OCI-M1 (cell line): ENCODE measurements around the gene IFT52.
A peak's percentile ranks its signal among the peaks of the same experiment; 100 is the strongest.
"Not testable (repeated sequence)": the region's sequence is repeated elsewhere in the genome, so short reads cannot be mapped to it uniquely, and the experiment has no call there.

Experiments
- DNase-seq: peaks from one replicate; lab custom pipeline; 2025; lab: John Stamatoyannopoulos, UW

Gene IFT52

DNA sequence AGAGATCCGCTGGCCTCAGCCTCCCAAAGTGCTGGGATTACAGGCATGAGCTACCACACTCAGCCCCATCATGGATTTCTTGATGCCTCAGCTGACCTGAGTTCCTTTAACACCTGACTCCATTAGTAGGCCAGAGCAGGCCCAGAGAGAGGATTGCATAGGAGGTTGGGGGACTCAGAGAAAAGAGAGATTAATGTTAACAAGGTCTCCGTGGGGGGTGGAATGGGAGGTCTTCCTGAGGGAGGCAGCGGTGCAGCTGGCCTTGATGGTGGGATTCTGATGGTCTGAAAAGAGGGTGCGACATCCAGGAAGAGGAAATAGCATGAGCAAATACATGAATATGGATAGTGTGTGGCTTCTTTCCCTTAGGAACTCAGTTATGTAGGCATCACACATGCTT, 22.0 kb upstream of the IFT52 start:
- no peak for DNase-seq

DNA sequence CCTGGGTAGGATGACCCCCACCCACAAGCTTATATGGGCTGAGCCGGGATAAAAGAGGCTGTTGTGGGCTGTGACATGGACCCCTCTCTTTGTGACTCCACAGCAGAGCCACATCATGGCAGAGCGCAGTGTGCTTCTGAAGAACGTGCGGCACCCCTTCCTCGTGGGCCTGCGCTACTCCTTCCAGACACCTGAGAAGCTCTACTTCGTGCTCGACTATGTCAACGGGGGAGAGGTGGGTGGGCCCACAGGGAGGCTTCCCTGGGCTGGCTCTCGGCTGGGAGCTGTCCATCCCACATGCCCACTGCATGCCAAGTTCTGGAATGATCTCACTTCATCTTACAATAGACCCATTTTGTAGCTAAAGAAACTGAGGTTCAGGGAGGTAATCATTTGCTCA, 21.5 kb upstream of the IFT52 start:
- no peak for DNase-seq

DNA sequence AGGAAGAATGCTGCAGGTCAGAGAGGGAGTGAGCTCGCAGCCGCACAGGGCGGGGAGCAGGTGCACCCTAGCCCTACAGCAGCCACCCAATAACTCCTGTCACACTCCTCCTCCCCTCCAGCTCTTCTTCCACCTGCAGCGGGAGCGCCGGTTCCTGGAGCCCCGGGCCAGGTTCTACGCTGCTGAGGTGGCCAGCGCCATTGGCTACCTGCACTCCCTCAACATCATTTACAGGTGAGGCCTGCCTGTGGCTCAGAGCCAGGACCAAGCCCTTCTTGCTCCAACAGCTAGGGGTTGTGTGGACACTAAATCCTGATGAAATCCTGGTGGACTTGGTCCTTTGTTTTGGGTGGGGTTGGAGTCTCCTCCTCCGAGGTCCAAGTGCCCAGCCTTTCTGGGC, 20.2 kb upstream of the IFT52 start:
- no peak for DNase-seq

DNA sequence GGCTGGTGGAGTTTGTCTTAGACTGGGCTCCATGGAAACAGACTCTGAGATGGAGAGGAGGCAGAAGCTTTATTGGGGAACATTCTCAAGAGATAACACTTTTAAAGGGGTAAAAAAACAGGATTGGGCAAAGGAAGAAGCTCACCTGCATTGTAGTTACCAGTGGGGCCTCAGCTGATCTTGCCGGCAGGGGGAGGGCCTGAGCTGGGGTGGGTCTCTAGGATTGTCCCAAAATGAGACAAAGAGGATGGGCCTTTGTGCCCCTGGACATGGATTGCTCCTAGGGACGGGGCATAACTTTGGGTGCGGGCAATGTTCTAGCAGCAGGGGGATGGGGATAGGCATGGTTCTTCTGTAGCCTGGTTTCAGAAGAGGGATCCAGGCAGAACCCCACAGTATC, 19.4 kb upstream of the IFT52 start:
- no peak for DNase-seq

DNA sequence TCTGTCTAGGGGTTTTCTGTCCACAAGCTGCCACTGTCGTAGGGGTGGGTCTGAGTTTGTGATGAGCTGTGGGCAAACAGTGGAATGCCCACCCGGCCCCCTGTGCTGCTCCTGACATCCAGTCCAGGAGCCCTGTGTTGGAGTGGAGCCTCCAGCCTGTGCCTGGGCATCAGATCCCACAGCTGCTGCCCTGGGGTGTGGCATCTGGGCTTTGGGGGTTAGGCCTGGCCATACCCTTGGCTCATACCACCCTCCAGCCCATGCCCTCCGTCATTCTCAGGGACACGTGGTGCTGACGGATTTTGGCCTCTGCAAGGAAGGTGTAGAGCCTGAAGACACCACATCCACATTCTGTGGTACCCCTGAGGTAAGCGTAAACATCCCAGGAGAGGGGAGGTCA, 19.0 kb upstream of the IFT52 start:
- DNase-seq: no peak

DNA sequence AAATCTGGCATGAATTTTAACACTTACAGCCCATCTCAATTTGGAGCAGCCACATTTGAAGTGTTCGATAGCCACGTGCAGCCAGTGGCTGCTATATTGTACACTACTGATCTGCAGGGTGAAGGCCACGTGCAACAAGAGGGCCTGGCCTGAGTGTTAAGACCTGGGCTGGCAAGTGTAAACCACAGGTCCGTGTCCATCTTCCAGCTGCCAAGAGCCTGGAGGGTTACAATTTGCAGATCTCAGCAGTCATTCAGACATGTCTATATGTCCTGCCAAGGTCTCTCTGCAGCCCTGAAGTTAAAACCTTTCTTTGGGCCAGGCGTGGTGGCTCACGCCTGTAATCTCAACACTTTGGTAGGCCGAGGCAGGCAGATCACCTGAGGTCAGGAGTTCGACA, 17.8 kb upstream of the IFT52 start:
- DNase-seq: no peak

DNA sequence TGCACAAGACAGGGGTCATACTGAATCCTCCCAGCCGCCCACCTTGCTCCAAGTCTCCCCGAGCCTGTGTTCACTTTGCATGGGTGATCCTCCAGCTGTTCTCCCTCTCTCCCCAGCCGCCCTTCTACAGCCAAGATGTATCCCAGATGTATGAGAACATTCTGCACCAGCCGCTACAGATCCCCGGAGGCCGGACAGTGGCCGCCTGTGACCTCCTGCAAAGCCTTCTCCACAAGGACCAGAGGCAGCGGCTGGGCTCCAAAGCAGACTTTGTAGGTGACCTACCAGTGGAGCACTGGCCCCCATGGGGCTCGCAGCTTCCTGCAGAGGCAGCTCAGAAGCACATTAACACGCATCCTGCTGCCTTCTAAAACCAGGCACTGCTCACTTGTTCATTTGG, 14.6 kb upstream of the IFT52 start:
- DNase-seq: no peak

DNA sequence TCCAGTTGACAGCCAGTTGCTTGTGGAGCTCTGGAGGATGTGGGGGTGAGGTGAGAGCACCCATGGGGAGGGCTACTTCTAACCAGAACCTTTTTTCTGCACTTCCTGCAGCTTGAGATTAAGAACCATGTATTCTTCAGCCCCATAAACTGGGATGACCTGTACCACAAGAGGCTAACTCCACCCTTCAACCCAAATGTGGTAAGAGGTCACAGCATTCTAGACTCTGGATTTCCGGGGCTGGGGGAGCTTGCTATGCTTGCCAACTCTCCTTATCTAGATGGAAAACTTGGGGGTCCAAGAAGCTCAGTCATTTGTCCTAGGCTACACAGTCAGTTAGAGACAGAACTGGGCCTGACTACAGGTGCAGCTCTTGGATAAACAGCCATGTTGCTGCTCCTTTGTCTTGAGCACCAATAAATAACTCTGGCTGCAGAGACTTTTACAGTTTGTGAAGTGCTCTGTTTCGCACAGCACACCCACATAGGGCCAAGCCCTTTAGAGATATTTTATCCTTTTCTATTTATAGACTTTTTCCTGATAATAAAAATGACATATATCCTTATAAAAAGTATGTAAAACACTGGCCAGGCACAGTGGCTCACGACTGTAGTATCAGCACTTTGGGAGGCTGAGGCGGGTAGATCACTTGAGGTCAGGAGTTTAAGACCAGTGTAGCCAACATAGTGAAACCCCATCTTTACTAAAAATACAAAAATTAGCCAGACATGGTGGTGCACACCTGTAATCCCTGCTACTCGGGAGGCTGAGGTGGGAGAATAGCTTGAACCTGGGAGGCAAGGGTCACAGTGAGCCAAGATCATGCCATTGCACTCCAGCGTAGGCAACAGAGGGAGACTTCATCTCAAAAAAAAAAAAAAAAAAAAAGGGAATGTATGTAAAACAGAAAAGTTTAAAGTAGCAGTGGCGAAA, 10.6 kb upstream of the IFT52 start:
- peak; percentile 76 for DNase-seq

DNA sequence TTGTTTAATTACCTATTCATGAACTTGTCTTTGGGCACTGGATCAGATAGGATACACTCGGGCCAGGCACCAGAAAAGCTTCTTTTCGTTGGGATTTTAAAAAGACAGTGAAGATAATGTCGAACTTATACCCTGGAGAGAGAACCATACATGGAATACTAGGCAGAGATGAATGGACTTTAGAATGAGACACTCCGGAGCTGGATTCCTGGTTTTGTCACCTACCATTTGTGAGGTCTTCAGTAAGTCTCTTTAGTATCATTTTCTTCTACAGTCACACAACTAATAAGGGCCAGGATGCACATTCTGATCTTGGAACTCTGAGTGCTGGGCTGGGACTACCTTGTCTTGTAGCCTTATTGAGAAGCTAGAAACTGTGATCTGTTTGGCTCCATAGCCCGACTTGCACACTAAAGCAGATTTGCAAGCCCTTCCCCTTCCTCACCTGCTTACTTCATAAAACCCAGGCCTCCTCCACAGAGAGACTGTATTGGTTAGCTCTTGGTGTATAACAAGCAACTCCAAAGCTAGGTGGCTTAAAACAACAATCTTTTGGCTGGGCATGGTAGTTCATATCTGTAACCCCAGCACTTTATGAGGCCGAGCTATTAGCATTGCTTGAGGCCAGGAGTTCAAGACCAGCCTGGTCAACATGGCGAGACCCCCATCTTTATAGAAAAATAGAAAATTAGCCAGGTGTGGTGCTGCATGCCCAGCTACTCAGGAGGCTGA, 7.4 kb upstream of the IFT52 start:
- DNase-seq: peak; percentile 50

DNA sequence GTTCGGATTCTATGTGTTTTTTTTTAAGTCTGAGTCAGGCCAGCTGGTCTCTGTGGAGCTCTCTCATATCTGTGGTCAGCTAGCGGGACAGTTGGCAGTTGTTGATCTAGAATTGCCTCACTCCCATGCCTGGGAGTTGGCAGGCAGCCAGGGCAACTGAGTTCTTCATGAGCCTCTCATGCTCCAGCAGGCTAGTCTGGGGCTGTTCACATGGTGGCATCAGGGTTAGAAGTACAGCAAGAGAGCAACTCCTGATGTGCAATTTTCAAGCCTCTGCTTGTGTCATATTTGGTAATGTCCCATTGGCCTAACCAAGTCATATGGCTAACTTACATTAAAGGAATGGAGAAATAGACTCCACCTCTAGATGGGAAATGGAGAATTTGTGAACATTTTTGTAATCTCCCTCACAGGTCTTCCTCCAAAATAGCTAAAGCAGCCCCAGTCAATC, 6.7 kb upstream of the IFT52 start:
- DNase-seq: peak; percentile 98

DNA sequence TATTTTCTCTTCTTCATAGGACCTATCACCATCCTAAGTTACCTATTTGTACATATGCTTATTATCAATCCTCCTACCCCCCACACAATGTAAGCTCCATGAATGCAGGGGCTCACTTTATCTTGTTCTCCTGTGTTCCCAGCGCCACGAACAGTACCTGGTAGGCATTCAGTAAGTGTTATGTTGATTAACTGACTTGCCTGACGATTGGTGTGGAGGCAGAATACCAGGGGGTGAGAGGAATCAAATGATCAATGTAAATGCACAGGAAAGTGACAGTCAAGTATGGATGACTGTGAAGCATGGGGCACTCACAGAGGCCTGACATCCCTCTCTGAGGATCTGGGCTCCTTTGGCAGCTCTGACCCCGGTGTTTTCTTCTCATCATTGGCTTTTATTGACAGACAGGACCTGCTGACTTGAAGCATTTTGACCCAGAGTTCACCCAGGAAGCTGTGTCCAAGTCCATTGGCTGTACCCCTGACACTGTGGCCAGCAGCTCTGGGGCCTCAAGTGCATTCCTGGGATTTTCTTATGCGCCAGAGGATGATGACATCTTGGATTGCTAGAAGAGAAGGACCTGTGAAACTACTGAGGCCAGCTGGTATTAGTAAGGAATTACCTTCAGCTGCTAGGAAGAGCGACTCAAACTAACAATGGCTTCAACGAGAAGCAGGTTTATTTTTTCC, 6.1 kb upstream of the IFT52 start:
- no peak for DNase-seq

DNA sequence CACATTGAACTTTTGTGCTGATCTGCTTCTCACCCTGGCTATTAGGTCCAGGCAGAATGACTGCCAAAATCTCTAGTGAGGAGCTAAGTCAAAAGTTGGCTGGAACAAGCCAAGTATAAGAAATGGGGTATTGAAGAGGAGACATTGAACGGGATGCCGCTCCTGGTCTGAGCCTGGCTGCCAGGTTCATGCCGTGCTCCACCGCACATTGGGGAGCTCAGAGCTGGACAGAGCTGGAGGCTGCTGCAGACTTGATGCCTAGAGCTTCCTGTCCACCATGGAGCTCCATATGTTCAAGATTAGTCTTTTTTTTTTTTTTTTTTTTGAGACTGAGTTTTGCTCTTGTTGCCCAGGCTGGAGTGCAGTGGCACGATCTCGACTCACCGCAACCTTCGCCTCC, 4.1 kb upstream of the IFT52 start:
- DNase-seq: no peak

DNA sequence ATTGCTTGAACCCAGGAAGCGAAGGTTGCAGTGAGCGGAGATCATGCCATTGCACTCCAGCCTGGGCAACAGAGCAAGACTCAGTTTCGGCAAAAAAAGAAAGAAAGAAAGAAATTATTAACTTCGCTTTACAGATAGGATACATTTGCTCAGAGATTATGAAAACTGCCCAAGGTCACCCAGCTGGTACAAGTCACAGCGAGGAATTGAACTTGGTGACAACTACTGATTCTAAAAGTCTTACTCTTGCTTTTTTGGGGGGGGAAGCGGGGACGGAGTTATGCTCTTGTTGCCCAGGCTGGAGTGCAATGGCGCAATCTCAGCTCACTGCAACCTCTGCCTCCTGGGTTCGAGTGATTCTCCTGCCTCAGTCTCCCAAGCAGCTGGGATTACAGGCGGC, 2.2 kb upstream of the IFT52 start:
- DNase-seq: not testable (repeated sequence)

DNA sequence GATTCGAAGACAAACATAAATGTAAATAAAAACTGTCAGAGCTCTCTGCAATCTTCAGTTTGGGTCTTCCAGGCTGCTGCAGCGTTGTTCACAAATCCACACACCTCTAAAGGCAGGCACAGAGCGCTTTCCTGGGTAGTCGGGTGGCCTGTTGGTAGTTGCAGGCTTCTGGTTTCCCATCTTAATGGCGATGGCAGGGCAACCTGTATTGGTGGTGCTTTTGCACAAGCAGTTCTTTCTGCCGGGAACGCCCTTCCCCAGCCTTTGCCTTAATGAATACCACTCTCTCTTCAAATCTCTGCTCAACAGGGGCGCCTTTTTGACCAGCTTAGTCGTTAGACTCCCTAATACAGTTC, 723 bp upstream of the IFT52 start:
- DNase-seq: peak; percentile 67

DNA sequence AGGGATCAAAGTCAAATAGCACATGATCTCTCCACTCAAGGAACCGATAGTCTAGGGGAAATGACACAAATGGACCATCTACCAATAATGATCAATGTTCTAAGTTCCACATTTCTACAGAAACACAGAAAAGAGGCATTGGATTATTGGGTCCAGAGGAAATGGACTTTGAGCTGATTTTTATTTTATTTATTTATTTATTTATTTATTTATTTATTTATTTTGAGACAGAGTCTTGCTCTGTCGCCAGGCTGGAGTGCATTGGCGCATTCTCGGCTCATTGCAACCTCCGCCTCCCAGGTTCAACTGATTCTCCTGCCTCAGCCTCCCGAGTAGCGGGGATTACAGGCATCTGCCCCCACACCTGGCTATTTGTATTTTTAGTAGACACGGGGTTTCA, 11.2 kb downstream of the IFT52 start:
- not testable (repeated sequence) for DNase-seq

DNA sequence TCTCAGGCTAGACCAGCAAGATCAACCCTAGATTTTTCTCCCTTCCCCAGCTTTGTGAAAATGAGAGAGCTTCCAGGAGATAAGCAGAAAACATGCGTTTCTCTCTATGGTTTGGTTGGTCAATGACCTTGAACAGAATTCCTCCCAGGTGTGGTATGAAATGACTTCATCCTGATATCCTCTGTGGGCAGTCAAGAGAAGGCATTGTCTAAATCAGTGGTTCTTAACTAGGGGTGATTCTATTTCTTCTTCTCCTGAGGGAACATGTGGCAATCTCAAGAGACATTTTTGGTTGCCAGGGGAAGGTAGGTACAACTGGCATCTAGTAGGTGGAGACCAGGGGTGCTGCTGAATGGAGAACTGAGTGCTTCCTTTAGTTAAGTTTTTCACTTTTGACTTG, 12.4 kb downstream of the IFT52 start:
- DNase-seq: no peak

DNA sequence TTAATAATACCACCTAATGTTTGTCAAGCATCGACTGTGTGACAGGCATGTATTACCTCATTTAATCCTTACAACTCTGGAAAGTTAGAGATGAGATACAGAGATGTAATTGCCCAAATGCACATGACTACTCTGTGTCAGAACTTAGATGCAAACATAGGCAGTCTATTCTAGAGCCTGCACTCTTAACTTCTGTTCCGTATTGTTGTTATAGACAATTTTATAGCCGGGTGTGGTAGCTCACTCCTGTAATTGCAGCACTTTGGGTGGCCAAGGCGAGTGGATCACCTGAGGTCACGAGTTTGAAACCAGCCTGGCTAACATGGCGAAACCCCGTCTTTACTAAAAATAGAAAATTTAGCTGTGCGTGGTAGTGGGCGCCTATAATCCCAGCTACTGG, 15.0 kb downstream of the IFT52 start:
- DNase-seq: no peak

DNA sequence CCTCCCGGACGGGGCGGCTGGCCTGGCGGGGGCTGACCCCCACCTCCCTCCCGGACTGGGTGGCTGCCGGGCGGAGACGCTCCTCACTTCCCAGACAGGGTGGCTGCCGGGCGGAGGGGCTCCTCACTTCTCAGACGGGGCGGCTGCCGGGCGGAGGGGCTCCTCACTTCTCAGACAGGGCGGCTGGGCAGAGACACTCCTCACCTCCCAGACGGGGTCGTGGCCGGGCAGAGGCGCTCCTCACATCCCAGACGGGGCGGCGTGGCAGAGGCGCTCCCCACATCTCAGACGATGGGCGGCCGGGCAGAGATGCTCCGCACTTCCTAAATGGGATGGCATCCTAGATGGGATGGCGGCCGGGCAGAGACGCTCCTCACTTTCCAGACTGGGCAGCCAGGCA, 16.5 kb downstream of the IFT52 start:
- DNase-seq: not testable (repeated sequence)

DNA sequence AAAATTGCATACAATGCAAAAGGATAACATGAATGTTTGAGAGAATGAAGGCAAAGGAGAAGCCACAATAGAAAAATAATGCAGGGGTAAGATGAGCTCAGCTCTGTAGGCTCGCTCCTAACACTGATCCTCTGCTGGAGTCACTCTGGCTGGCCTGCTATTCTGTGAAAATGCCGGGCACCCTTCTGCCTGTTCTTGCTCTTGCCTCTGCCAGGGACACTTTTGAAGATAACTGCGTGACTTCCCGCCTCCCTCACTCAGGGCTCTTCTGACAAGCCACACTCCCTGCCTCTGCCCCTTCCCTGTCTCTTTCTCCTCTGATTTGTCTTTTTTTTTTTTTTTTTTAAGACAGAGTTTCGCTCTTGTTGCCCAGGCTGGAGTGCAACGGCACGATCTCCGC, 40.9 kb downstream of the IFT52 start:
- no peak for DNase-seq

DNA sequence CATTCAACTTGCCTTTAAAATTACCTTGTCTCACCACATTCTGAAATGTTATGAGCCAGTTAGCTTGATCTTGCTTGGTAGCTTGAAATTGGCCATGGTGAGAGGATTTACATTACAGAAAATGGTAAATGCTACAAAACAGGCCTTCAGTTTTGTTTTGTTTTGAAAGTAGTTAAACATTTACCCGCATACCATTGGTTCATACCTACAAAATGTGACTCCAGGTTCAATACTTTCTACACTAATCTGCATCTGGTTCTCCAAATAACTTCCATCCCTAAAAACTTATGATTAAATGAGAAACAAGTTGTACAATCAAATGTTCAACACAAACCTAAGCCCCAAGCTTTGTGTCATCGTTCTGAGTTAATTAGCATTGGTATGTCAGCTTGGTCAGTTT, 45.7 kb downstream of the IFT52 start:
- no peak for DNase-seq

DNA sequence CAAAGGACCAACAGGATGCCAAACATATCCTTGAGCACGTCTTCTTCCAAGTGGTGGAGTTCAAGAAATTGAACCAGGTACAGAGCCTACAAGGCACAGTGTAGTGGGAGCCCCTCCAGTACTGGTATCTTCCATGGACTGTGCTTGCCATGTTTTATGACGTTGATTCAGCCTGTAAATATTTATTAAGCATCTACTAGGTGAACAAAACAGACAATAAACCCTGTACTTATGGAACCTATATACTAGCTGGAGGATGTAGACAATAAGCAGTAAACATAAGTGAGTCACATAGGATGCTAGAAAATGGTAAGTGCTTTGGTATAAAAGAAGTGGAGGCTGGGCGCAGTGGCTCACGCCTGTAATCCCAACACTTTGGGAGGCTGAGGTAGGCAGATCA, 51.8 kb downstream of the IFT52 start:
- DNase-seq: no peak

DNA sequence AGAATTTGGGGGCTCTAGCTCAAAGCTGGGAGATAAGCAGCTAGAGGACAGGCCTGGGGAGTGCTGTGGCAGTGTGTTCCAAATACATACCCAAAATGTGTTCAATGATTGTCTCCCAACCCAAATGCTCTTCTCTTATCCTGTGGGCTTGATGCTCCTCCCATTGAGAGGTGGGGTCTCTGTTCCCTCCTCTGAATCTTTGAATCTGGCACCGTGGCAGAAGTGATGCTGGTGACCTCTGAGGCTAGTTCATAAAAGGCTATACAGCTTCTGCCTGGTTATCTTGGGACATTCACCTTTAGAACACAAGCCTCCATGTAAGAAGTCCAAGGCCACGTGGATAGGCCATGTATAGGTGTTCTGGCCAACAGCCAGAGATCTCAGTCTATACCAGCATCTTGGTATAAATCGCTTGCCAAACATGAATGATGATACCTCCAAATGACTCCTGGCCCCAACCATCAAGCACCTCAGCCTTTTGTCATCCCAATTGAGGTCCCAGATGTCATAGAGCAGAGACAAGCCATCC, 60.3 kb downstream of the IFT52 start:
- DNase-seq: no peak
